ENCODE measurements around the gene DNAJC16.

DNAJC16 gene

GRCh38 chr1:15624133-15624714 lies 97.6 kb downstream of the DNAJC16 start:
- ChIA-PET CTCF (no interaction called here), POLR2A (ENCODE audit: low non-redundant PET) (no interaction called here)
- no peak overlapping the region for H3K27ac ChIP-seq
- no peak for DNase-seq (ENCODE audit: low spot score)
- TF ChIP-seq CTCF (conservative IDR thresholded peaks at IDR 0.05; ENCODE audit: low read depth): no peak

GRCh38 chr1:15625056-15625917 lies 98.6 kb downstream of the DNAJC16 start:
- TF ChIP-seq CTCF (conservative IDR thresholded peaks at IDR 0.05; ENCODE audit: low read depth): no peak
- POLR2A ChIA-PET (ENCODE audit: low non-redundant PET): no interaction called here
- DNase-seq (ENCODE audit: low spot score): no peak
- CTCF ChIA-PET: interaction anchor here (0.6 to 0.7 kb wide), 2 partner anchors 23 to 56 kb away, joined by 3 to 4 read pairs; no protein-coding TSS in a partner anchor
- peak overlapping the region; percentile 40; the same call in 1 of the 2 replicates for H3K27ac ChIP-seq

All from RWPE1 (cell line).